A673 (cell line): ENCODE measurements around the gene GRK6.

Experiments used
- CTCF ChIP-seq: fragments of 300-800, 200-600 bp; sonication (generic); conservative IDR thresholded peaks from 2 replicates; pipeline ENCODE4 v1.5.1; 2017; ENCODE audit warnings: low read depth, mild to moderate bottlenecking, antibody characterized with exemption, low read length, moderate library complexity, mixed read lengths
- EZH2 ChIP-seq: fragments of 200-600 bp; sonication (generic); IDR thresholded peaks from 2 replicates; pipeline ENCODE4 v1.6.1; 2017; ENCODE audit warnings: borderline replicate concordance, low read depth, mild to moderate bottlenecking, mixed read lengths, antibody characterized with exemption, low read length; ENCODE audit not compliant: poor library complexity, severe bottlenecking

- TF ChIP-seq CTCF (no peak), EZH2 (no peak)
Observed at GRCh38 chr5:177475563-177476427, 49.3 kb downstream of the GRK6 start.
